SU-DHL-6 (cell line): ENCODE measurements around the gene NOX3.

ENCODE experiments used
- H2AFZ ChIP-seq: fragments of 200-600 bp; sonication (generic); 2 replicates; pipeline ENCODE4 v1.6.1; 2014; ENCODE audit warnings: low read depth, mild to moderate bottlenecking, moderate library complexity, mixed read lengths, antibody characterized with exemption, low read length; ENCODE audit not compliant: severe bottlenecking
- H3F3A ChIP-seq: fragments of 200-600 bp; shearing (Covaris generic); 2 replicates; pipeline ENCODE4 v1.6.0; 2016; ENCODE audit warnings: antibody characterized with exemption, mild to moderate bottlenecking; ENCODE audit not compliant: insufficient read depth
- H3K27ac ChIP-seq: fragments of 200-600 bp; sonication (generic); 2 replicates; pipeline ENCODE4 v1.5.1; 2016; ENCODE audit warnings: low read depth, mild to moderate bottlenecking, low read length, moderate library complexity, mixed read lengths
- H3K27me3 ChIP-seq: fragments of 200-600 bp; sonication (generic), shearing (Covaris generic); 2 replicates; pipeline ENCODE4 v1.6.0; 2014; ENCODE audit warnings: mild to moderate bottlenecking, low read length
- H3K36me3 ChIP-seq: fragments of 200-600 bp; sonication (generic); 2 replicates; pipeline ENCODE4 v1.6.1; 2014; ENCODE audit warnings: mild to moderate bottlenecking, low read length, mixed read lengths
- H3K4me2 ChIP-seq: fragments of 300-600, 200-600 bp; shearing (Covaris generic), sonication (generic); 2 replicates; pipeline ENCODE4 v1.6.0; 2014; ENCODE audit warnings: low read length, low read depth, mild to moderate bottlenecking; ENCODE audit not compliant: poor library complexity, severe bottlenecking
- H3K4me3 ChIP-seq: fragments of 200-600 bp; sonication (generic); 2 replicates; pipeline ENCODE4 v1.5.1; 2014; ENCODE audit warnings: antibody characterized with exemption, low read length, mild to moderate bottlenecking, mixed read lengths; ENCODE audit not compliant: insufficient read depth, poor library complexity, severe bottlenecking
- H3K79me2 ChIP-seq: fragments of 200-600 bp; sonication (generic); 2 replicates; pipeline ENCODE4 v1.6.1; 2014; ENCODE audit warnings: mild to moderate bottlenecking, low read length, moderate library complexity; ENCODE audit not compliant: insufficient read depth
- H3K9ac ChIP-seq: fragments of 200-600 bp; sonication (generic); 2 replicates; pipeline ENCODE4 v1.7.0; 2014; ENCODE audit warnings: mild to moderate bottlenecking, low read length
- H3K9me2 ChIP-seq: fragments of 200-600 bp; sonication (generic); replicated peaks from 2 replicates; pipeline ENCODE4 v1.6.1; 2014; ENCODE audit warnings: low read length; ENCODE audit not compliant: insufficient read depth
- H3K9me3 ChIP-seq: fragments of 200-600 bp; sonication (generic); 2 replicates; pipeline ENCODE4 v1.6.1; 2014; ENCODE audit warnings: low read length, mixed read lengths; ENCODE audit not compliant: insufficient read depth
- H4K20me1 ChIP-seq: fragments of 200-600 bp; sonication (generic); 2 replicates; pipeline ENCODE4 v1.6.1; 2014; ENCODE audit warnings: low read depth, mild to moderate bottlenecking, antibody characterized with exemption, low read length, moderate library complexity, mixed read lengths
- EZH2phosphoT487 ChIP-seq: fragments of 200-600 bp; sonication (generic), shearing (Covaris generic); conservative IDR thresholded peaks from 2 replicates; pipeline ENCODE4 v1.6.1; 2018; ENCODE audit warnings: mild to moderate bottlenecking, antibody characterized with exemption, low read length, moderate library complexity, mixed read lengths
- TF ChIP-seq, protein P1 (sequence below): fragments of 200-600 bp; sonication (generic); IDR thresholded peaks from one replicate; pipeline ENCODE4 v1.5.1; 2017; ENCODE audit warnings: antibody characterized with exemption, mild to moderate bottlenecking, low read length, moderate library complexity; ENCODE audit not compliant: insufficient read depth, poor library complexity, severe bottlenecking

Gene NOX3, protein sequence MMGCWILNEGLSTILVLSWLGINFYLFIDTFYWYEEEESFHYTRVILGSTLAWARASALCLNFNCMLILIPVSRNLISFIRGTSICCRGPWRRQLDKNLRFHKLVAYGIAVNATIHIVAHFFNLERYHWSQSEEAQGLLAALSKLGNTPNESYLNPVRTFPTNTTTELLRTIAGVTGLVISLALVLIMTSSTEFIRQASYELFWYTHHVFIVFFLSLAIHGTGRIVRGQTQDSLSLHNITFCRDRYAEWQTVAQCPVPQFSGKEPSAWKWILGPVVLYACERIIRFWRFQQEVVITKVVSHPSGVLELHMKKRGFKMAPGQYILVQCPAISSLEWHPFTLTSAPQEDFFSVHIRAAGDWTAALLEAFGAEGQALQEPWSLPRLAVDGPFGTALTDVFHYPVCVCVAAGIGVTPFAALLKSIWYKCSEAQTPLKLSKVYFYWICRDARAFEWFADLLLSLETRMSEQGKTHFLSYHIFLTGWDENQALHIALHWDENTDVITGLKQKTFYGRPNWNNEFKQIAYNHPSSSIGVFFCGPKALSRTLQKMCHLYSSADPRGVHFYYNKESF

DNA sequence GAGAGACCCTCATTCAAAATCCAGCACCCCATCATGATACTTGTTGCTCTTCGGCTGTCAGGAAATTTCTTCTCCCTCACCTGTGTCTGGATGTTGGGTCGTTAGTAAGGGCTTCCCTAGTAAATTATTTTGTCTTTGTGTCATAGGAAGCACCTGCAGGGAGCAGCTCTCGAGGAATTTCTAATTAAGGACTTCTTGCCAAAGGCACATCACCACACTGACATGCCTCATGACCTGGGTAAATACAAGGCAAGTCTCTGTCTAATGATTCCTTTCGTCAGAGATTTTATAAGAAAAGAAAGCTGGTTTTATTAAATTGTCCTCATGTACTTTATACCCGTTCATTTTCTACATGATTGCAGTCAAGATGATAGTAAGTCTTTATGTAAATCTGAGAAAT, at the start of gene NOX3:
TSS of gene NOX3 (minus strand) at position 74 of the 400 bp plus-strand sequence. CDS start at position 35, 39 bp downstream.
- no peak for TF ChIP-seq EZH2phosphoT487
- TF ChIP-seq, protein P1, sequence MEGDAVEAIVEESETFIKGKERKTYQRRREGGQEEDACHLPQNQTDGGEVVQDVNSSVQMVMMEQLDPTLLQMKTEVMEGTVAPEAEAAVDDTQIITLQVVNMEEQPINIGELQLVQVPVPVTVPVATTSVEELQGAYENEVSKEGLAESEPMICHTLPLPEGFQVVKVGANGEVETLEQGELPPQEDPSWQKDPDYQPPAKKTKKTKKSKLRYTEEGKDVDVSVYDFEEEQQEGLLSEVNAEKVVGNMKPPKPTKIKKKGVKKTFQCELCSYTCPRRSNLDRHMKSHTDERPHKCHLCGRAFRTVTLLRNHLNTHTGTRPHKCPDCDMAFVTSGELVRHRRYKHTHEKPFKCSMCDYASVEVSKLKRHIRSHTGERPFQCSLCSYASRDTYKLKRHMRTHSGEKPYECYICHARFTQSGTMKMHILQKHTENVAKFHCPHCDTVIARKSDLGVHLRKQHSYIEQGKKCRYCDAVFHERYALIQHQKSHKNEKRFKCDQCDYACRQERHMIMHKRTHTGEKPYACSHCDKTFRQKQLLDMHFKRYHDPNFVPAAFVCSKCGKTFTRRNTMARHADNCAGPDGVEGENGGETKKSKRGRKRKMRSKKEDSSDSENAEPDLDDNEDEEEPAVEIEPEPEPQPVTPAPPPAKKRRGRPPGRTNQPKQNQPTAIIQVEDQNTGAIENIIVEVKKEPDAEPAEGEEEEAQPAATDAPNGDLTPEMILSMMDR, result no peak
- Histone ChIP-seq H3F3A (no peaks in the 10 kb centered on the region), H4K20me1 (no peaks in the 10 kb centered on the region), H3K4me3 (no peak within 1 kb of the TSS), H3K36me3 (no peaks in the 10 kb centered on the region), H3K9me2 (no peaks in the 10 kb centered on the region), H3K79me2 (no peaks in the 10 kb centered on the region), H3K4me2 (no peak within 1 kb of the TSS), H2AFZ (no peak within 1 kb of the TSS), H3K9ac (no peak within 1 kb of the TSS), H3K27me3 (no peaks in the 10 kb centered on the region), H3K9me3 (no peaks in the 10 kb centered on the region), H3K27ac (no peak within 1 kb of the TSS)

DNA sequence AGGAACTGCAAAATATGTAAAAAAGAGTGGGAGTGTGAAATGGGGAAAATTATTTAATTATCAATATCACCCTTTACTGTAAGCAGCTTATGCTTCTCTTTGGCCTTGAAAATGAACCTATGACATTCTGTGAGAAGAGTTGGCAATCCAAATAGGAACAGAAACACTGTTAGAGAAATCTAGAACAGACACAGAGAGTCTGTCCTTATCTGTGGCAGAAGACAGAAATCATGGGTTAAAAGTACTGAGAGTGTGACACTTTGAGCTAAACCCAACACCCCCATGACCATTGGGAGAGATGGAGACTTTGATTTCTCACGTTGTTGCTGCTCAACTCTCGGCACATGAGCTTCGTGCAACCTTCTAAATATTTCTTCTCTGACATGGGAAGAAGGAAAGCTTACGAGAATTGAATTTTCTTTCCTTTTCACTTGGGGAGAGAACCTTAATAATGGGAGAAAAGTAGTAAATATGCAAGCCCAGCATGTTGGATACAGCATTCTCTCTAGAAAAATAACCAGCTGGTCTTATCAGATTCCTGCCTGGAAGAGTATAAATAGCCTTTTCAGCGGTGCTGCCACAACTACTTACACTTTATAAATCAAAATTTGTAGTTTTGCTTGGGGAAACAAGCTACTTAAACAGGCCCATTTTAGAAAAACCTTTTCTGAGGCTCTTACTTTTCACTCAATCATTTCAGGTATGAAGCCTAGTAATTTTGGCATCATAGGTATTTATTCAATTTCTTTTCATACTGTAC, 49.4 kb upstream of the NOX3 start:
- peak overlapping the region; percentile 24 for H2AFZ ChIP-seq
- H3K9me2 ChIP-seq, result no peaks in the 10 kb centered on the region
- no peak overlapping the region for H3K27ac ChIP-seq
- H3K36me3 ChIP-seq, result no peaks in the 10 kb centered on the region
- H3K9ac ChIP-seq, result no peak overlapping the region
- H3F3A ChIP-seq, result no peaks in the 10 kb centered on the region
- no peaks in the 10 kb centered on the region for H3K27me3 ChIP-seq
- peaks cover 6% of the 10 kb centered on the region; the same call in 1 of the 2 replicates for H3K9me3 ChIP-seq
- H3K4me2 ChIP-seq, result no peak overlapping the region
- H4K20me1 ChIP-seq, result no peaks in the 10 kb centered on the region
- H3K79me2 ChIP-seq, result no peaks in the 10 kb centered on the region
- H3K4me3 ChIP-seq, result no peak overlapping the region
- TF ChIP-seq, protein P1, result no peak
- no peak for TF ChIP-seq EZH2phosphoT487

DNA sequence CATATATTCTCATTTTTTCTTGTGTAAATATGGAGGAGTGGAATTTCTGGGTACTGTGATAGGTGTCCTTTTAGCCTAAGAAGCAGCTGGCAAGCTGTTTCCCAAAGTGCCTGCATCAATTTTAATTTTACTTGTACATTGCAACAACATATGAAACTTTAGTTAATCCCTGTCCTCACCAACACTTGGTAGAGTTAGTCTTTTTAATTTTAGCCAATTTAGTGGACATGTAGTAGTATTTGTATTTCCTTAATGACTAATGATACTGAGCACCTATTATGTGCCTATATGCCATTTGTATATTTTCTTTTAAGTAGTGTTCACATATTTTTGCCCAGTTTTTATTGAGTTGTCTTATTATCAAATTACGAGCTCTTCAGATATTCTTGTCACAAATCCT, 46.8 kb upstream of the NOX3 start:
- no peaks in the 10 kb centered on the region for H3F3A ChIP-seq
- TF ChIP-seq, protein P1, result no peak
- no peak for TF ChIP-seq EZH2phosphoT487
- H2AFZ ChIP-seq, result no peak overlapping the region

More for the DNA sequence above, 46.8 kb upstream of the NOX3 start:
- no peak overlapping the region for H3K4me2 ChIP-seq
- H3K27ac ChIP-seq, result no peak overlapping the region
- no peaks in the 10 kb centered on the region for H3K27me3 ChIP-seq
- peaks cover 6% of the 10 kb centered on the region; the same call in 1 of the 2 replicates for H3K9me3 ChIP-seq
- H4K20me1 ChIP-seq, result no peaks in the 10 kb centered on the region
- no peaks in the 10 kb centered on the region for H3K36me3 ChIP-seq
- no peak overlapping the region for H3K4me3 ChIP-seq
- H3K79me2 ChIP-seq, result no peaks in the 10 kb centered on the region
- no peaks in the 10 kb centered on the region for H3K9me2 ChIP-seq
- H3K9ac ChIP-seq, result no peak overlapping the region
